Lower leg skin (tissue), 3 donors: ENCODE measurements around the gene IL17B.

Source experiments
- POLR2A ChIP-seq, 2 donors: fragments of 450-650 bp; IDR thresholded peaks; one replicate each; pipeline ENCODE4 v1.6.1; 2016 to 2017; ENCODE audit warnings: antibody characterized with exemption in 2 of 2, mild to moderate bottlenecking in 1 of 2, moderate library complexity in 1 of 2
- TF ChIP-seq, protein P1 (sequence below), 3 donors: fragments of 450-650 bp; IDR thresholded peaks; one replicate each; pipeline ENCODE4 v1.5.1; 2016; ENCODE audit warnings: antibody characterized with exemption in 3 of 3, mild to moderate bottlenecking in 3 of 3, moderate library complexity in 2 of 3

DNA sequence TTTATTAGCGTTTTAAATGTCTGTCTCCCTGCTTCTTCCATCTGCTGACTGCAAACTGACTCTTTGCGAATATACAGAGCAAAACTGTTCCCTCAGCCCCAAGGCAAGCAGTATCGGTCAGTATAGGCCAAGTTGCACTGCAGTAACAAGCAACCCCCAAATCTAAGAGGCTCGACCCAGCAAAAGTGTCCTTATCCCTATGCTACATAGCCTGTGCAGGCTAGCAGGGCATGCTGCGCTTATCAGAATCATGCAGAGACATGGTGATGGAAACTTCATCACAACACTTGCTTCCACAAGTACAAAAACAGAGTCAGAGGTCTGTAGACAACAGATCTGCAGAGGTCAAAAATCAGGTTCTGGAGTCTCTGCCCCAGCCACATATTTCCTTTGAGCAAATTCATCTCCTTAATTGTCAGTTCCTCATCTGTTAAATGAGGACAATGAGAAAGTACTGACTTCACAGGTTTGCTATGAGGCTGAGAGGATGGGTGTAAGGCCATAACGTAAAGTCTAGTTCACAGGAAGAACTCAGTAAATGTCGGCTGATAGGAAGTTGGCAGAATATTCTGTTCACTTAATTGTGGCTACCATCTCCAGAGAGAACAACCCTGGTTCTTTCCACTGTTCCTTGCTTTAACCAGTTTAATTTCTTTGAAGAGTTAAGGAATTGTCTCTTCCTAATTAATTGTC is 9.6 kb upstream of the IL17B start:
- TF ChIP-seq, protein P1, sequence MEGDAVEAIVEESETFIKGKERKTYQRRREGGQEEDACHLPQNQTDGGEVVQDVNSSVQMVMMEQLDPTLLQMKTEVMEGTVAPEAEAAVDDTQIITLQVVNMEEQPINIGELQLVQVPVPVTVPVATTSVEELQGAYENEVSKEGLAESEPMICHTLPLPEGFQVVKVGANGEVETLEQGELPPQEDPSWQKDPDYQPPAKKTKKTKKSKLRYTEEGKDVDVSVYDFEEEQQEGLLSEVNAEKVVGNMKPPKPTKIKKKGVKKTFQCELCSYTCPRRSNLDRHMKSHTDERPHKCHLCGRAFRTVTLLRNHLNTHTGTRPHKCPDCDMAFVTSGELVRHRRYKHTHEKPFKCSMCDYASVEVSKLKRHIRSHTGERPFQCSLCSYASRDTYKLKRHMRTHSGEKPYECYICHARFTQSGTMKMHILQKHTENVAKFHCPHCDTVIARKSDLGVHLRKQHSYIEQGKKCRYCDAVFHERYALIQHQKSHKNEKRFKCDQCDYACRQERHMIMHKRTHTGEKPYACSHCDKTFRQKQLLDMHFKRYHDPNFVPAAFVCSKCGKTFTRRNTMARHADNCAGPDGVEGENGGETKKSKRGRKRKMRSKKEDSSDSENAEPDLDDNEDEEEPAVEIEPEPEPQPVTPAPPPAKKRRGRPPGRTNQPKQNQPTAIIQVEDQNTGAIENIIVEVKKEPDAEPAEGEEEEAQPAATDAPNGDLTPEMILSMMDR (IDR thresholded peaks at IDR 0.05): no peak
- TF ChIP-seq POLR2A (IDR thresholded peaks at IDR 0.05): no peak
